ENCODE measurements around the gene C5orf52. TPM values are rescaled to one million over a fixed set of nuclear protein-coding genes. Genes with fewer than 3 reads are reported as not detected.

C5orf52 gene
- total RNA-seq, 1 donor: not detected

GRCh38 chr5:157703736-157704135 is 32.4 kb downstream of the C5orf52 start:
- no peak overlapping the region for H3K4me2 ChIP-seq (ENCODE audit: insufficient read depth, low read length)
- no peaks in the 10 kb centered on the region for H3K36me3 ChIP-seq (ENCODE audit: insufficient read depth, low read length)
- H3K27me3 ChIP-seq (ENCODE audit: insufficient read depth, low read length): no peaks in the 10 kb centered on the region
- no peak overlapping the region for H3K4me3 ChIP-seq (ENCODE audit: insufficient read depth, low read length)
- no peak for TF ChIP-seq CTCF (IDR thresholded peaks at IDR 0.05; ENCODE audit: extremely low read depth, low read depth, low read length)
- no peak for DNase-seq (ENCODE audit: insufficient read length, low spot score, missing footprints)
- peaks cover under 1% of the 10 kb centered on the region for H3K4me1 ChIP-seq (ENCODE audit: insufficient read depth, low read length)
- H3K27ac ChIP-seq (ENCODE audit: low read depth, low read length): no peak overlapping the region
- H3K79me2 ChIP-seq (ENCODE audit: insufficient read depth, low read length): no peaks in the 10 kb centered on the region
- H4K20me1 ChIP-seq (ENCODE audit: insufficient read depth, low read length): no peaks in the 10 kb centered on the region
- no peaks in the 10 kb centered on the region for H3K9me3 ChIP-seq (ENCODE audit: low read depth, low read length)
- H2AFZ ChIP-seq (ENCODE audit: low read length): peak overlapping the region; percentile 35

- Histone ChIP-seq H3K4me1 (ENCODE audit: insufficient read depth, low read length) (peaks cover 25% of the 10 kb centered on the region), H3K36me3 (ENCODE audit: insufficient read depth, low read length) (no peaks in the 10 kb centered on the region), H3K4me3 (ENCODE audit: insufficient read depth, low read length) (no peak overlapping the region), H3K27me3 (ENCODE audit: insufficient read depth, low read length) (no peaks in the 10 kb centered on the region), H2AFZ (ENCODE audit: low read length) (no peak overlapping the region), H3K9me3 (ENCODE audit: low read depth, low read length) (no peaks in the 10 kb centered on the region), H3K4me2 (ENCODE audit: insufficient read depth, low read length) (no peak overlapping the region), H3K27ac (ENCODE audit: low read depth, low read length) (no peak overlapping the region), H3K79me2 (ENCODE audit: insufficient read depth, low read length) (no peaks in the 10 kb centered on the region), H4K20me1 (ENCODE audit: insufficient read depth, low read length) (no peaks in the 10 kb centered on the region)
- DNase-seq (ENCODE audit: insufficient read length, low spot score, missing footprints): no peak
- TF ChIP-seq CTCF (IDR thresholded peaks at IDR 0.05; ENCODE audit: extremely low read depth, low read depth, low read length): no peak
These were observed 37.5 kb downstream of the C5orf52 start for GRCh38 chr5:157708866-157709265.

GRCh38 chr5:157709346-157709745 is 38.0 kb downstream of the C5orf52 start:
- no peak for TF ChIP-seq CTCF (IDR thresholded peaks at IDR 0.05; ENCODE audit: extremely low read depth, low read depth, low read length)
- Histone ChIP-seq H3K4me2 (ENCODE audit: insufficient read depth, low read length) (no peak overlapping the region), H3K27me3 (ENCODE audit: insufficient read depth, low read length) (no peaks in the 10 kb centered on the region), H2AFZ (ENCODE audit: low read length) (no peak overlapping the region), H3K4me1 (ENCODE audit: insufficient read depth, low read length) (peaks cover 30% of the 10 kb centered on the region), H3K36me3 (ENCODE audit: insufficient read depth, low read length) (no peaks in the 10 kb centered on the region), H4K20me1 (ENCODE audit: insufficient read depth, low read length) (no peaks in the 10 kb centered on the region), H3K27ac (ENCODE audit: low read depth, low read length) (no peak overlapping the region), H3K9me3 (ENCODE audit: low read depth, low read length) (no peaks in the 10 kb centered on the region), H3K4me3 (ENCODE audit: insufficient read depth, low read length) (no peak overlapping the region), H3K79me2 (ENCODE audit: insufficient read depth, low read length) (no peaks in the 10 kb centered on the region)
- no peak for DNase-seq (ENCODE audit: insufficient read length, low spot score, missing footprints)

- no peaks in the 10 kb centered on the region for H3K9me3 ChIP-seq (ENCODE audit: low read depth, low read length)
- H4K20me1 ChIP-seq (ENCODE audit: insufficient read depth, low read length): no peaks in the 10 kb centered on the region
- peak overlapping the region; percentile 78 for H3K4me2 ChIP-seq (ENCODE audit: insufficient read depth, low read length)
- H3K4me3 ChIP-seq (ENCODE audit: insufficient read depth, low read length): no peak overlapping the region
- H2AFZ ChIP-seq (ENCODE audit: low read length): no peak overlapping the region
- H3K27ac ChIP-seq (ENCODE audit: low read depth, low read length): peak overlapping the region; percentile 73
- no peaks in the 10 kb centered on the region for H3K27me3 ChIP-seq (ENCODE audit: insufficient read depth, low read length)
- DNase-seq (ENCODE audit: insufficient read length, low spot score, missing footprints): no peak
- H3K79me2 ChIP-seq (ENCODE audit: insufficient read depth, low read length): no peaks in the 10 kb centered on the region
- no peaks in the 10 kb centered on the region for H3K36me3 ChIP-seq (ENCODE audit: insufficient read depth, low read length)
- TF ChIP-seq CTCF (IDR thresholded peaks at IDR 0.05; ENCODE audit: extremely low read depth, low read depth, low read length): no peak
- H3K4me1 ChIP-seq (ENCODE audit: insufficient read depth, low read length): peaks cover 32% of the 10 kb centered on the region
These were observed 39.1 kb downstream of the C5orf52 start for GRCh38 chr5:157710431-157710830.

Data from osteoblast (primary cell).